BLaER1 (cell line): ENCODE data around the gene SORBS2.

ENCODE experiments used
- H3K27ac ChIP-seq: shearing (Covaris generic); formaldehyde crosslinking; 2 replicates; pipeline ENCODE4 v1.8.1; 2022
- H3K27me3 ChIP-seq: shearing (Covaris generic); formaldehyde crosslinking; 2 replicates; pipeline ENCODE4 v1.8.1; 2022
- H3K36me3 ChIP-seq: shearing (Covaris generic); formaldehyde crosslinking; 2 replicates; pipeline ENCODE4 v1.8.1; 2022
- H3K4me1 ChIP-seq: shearing (Covaris generic); formaldehyde crosslinking; 2 replicates; pipeline ENCODE4 v1.8.1; 2022
- H3K4me2 ChIP-seq: shearing (Covaris generic); formaldehyde crosslinking; 2 replicates; pipeline ENCODE4 v1.8.1; 2022
- H3K4me3 ChIP-seq: shearing (Covaris generic); formaldehyde crosslinking; 2 replicates; pipeline ENCODE4 v1.8.1; 2022
- H3K9ac ChIP-seq: shearing (Covaris generic); formaldehyde crosslinking; 2 replicates; pipeline ENCODE4 v1.8.1; 2022
- H3K9me3 ChIP-seq: shearing (Covaris generic); formaldehyde crosslinking; 2 replicates; pipeline ENCODE4 v1.8.1; 2022
- H4K20me1 ChIP-seq: shearing (Covaris generic); formaldehyde crosslinking; 2 replicates; pipeline ENCODE4 v1.8.1; 2022
- Cebpa-rat ChIP-seq: shearing (Covaris generic); IDR thresholded peaks from 2 replicates; pipeline ENCODE4 v1.8.1; 2022

The SORBS2 gene

DNA sequence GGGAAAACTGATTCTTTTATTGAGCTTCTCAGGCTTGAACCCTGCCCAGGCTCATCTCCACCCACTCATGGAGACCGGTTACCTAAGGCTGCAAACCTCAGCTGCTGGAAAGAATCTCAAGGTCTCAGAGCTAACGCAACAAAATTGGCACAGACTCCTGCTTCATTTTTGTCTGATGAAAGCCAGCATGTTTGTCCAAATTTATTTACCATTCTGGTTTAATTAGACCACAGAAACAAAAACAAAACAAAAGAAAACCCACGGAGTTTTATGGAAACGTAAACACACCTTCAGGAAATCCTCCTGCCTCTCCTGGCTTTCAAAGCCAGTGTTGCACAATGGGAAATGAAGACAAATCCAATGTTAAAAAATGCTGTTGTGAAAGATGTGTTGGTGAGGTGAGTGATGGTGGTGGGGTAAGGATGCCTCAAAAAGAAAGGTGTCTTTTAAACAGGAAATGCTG lies 220.3 kb downstream of the SORBS2 start:
- Histone ChIP-seq H3K4me2 (no peak overlapping the region), H3K27ac (no peak overlapping the region), H3K9ac (no peak overlapping the region), H3K27me3 (no peaks in the 10 kb centered on the region), H3K4me1 (no peaks in the 10 kb centered on the region), H3K4me3 (no peak overlapping the region), H4K20me1 (no peaks in the 10 kb centered on the region), H3K36me3 (no peaks in the 10 kb centered on the region), H3K9me3 (no peaks in the 10 kb centered on the region)
- no peak for TF ChIP-seq Cebpa-rat

DNA sequence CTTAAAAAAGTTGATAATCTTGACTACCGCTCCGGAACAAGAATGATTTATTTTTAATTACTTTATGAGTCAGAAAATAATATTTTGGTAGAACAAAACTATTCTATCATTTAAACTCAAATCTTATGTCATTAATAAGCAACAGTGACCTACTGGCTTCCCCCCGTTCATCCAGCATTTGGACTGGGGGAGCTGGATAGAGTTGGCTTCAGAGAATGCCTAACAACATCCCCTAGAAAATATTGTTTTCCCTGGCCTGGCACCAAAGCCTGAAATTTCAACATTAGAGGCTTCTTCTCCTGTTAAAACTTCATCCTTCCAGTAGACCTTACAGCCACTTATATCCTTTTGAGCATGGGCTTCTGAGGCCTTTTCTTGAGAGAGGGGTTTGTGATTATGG lies 221.0 kb downstream of the SORBS2 start:
- no peak overlapping the region for H3K4me2 ChIP-seq
- H3K27ac ChIP-seq: no peak overlapping the region

DNA sequence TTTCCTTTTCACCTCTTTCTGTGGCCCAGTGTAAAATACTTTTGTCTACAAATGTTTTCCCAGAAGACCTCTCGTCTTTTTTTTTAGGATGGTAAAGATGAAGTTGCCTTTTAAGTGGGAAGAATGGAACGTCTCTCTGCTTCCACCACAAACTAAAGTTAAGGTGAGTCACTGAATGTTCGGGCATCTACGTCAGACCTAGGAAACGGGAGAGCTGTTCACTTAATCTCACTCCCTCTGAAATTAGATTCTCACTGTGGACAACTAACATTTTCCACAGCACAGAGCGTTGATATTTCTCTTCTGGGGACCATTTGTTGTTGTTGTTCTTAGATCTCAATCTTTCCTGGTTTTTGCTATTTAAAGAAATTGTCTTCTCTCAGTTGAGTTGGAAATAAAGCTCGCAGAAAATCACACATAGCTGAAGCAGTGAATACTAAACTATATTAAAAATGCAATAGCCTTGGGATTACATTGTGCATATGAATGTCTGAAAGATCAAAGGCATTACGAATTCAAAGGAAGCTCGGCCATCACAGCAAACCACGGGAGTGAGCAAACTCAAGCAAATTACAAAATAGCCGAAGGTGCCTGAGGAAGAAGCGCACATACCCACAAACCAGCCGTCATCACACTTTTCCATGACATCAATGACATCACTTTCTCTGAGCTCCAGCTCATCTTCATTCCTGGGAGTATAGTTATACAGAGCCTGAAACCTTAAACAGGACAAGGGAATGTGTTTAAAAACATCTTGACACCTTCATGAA lies 222.7 kb downstream of the SORBS2 start:
- H3K4me1 ChIP-seq: no peaks in the 10 kb centered on the region
- H3K9ac ChIP-seq: no peak overlapping the region
- H3K9me3 ChIP-seq: no peaks in the 10 kb centered on the region
- H3K4me2 ChIP-seq: no peak overlapping the region
- no peak for TF ChIP-seq Cebpa-rat
- no peaks in the 10 kb centered on the region for H3K27me3 ChIP-seq
- no peaks in the 10 kb centered on the region for H3K36me3 ChIP-seq
- H4K20me1 ChIP-seq: no peaks in the 10 kb centered on the region
- no peak overlapping the region for H3K4me3 ChIP-seq
- H3K27ac ChIP-seq: no peak overlapping the region

More for the DNA sequence above, 221.0 kb downstream of the SORBS2 start:
- no peak overlapping the region for H3K4me3 ChIP-seq
- no peak overlapping the region for H3K9ac ChIP-seq
- no peaks in the 10 kb centered on the region for H3K4me1 ChIP-seq
- H3K9me3 ChIP-seq: no peaks in the 10 kb centered on the region
- no peak for TF ChIP-seq Cebpa-rat
- H3K36me3 ChIP-seq: no peaks in the 10 kb centered on the region
- H4K20me1 ChIP-seq: no peaks in the 10 kb centered on the region
- H3K27me3 ChIP-seq: no peaks in the 10 kb centered on the region

DNA sequence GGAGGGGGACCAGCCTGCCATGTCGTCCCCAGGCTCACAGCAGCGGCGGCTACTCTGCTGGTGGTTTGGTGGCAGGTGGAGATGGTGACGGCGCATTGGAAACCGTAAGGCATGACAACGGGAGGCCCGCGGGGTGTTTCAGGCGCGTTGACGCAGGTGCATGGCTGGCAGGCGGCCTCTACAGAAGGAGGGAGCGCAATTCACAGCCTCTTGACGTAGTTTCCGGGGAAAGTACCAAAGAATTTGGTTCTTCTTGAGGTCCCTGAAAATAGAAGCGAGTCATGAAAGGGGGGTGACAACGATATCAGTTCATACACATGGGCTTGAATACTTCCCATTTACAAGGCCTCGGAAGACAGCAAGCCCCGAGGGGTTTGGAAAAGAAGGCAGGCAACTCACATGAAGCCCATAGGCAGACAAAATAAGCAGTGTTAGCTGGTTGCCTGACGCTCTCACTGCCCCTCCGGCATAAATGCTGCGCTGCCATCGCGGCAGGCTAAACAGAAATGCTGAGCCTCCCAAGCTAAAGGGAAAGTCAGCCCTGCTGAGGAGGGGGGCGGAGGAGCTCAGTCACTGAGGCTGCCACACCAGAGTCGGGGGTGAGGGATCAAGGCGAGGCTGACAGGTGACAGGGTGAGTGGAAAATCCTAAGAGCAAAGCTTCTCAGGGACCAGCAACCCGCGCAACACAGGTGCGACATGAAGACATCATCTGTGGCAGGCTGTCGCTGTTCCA lies 224.4 kb downstream of the SORBS2 start:
- Histone ChIP-seq H3K27ac (no peak overlapping the region), H3K9me3 (no peaks in the 10 kb centered on the region), H3K4me2 (no peak overlapping the region), H3K4me3 (no peak overlapping the region), H3K27me3 (no peaks in the 10 kb centered on the region), H4K20me1 (no peaks in the 10 kb centered on the region), H3K9ac (no peak overlapping the region), H3K36me3 (no peaks in the 10 kb centered on the region), H3K4me1 (no peaks in the 10 kb centered on the region)
- TF ChIP-seq Cebpa-rat: no peak

DNA sequence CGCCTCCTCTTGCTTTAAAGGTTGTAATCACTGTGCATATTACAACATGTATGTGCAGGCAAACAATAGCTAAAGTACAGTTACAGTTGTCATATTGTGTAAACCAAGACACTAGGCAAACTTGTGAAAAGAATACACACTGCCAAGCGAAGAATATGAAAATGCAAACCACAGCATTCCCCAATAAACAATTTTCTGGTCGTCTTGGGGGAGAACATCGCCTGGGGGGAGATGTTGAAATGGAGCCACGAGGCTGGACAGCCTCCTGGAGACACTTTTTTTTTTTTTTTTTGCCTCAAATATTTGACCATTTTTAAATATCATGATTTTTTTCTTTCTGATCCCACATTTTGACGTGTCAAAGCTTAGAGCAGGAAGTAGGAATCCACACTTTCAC lies 225.0 kb downstream of the SORBS2 start:
- no peaks in the 10 kb centered on the region for H3K4me1 ChIP-seq
- H3K9me3 ChIP-seq: no peaks in the 10 kb centered on the region
- no peak for TF ChIP-seq Cebpa-rat
- H4K20me1 ChIP-seq: no peaks in the 10 kb centered on the region
- H3K27ac ChIP-seq: no peak overlapping the region
- no peak overlapping the region for H3K9ac ChIP-seq
- no peaks in the 10 kb centered on the region for H3K27me3 ChIP-seq
- no peaks in the 10 kb centered on the region for H3K36me3 ChIP-seq
- no peak overlapping the region for H3K4me2 ChIP-seq
- H3K4me3 ChIP-seq: no peak overlapping the region

DNA sequence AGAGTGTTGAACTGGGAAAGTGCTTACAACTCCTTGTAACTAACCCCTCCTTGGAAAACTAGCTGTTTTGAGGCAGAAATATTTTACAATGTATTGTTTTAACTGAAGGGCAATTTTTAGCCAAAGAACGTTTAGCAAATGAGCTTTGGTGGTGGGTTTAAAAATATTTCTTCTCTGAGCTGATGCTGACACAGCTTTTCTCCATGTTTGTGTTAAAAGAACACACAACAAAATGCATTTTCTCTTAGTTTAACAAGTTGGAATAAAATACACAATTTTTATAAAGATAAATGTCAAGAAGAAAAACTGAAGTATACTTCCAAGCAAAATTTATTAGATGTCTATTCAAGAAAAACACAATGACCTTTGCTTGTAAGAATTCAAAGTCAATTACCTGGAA lies 226.8 kb downstream of the SORBS2 start:
- Histone ChIP-seq H3K27ac (no peak overlapping the region), H3K27me3 (no peaks in the 10 kb centered on the region), H3K36me3 (no peaks in the 10 kb centered on the region), H3K9me3 (no peaks in the 10 kb centered on the region), H3K4me1 (no peaks in the 10 kb centered on the region), H4K20me1 (no peaks in the 10 kb centered on the region), H3K4me3 (no peak overlapping the region), H3K4me2 (no peak overlapping the region), H3K9ac (no peak overlapping the region)
- TF ChIP-seq Cebpa-rat: no peak

DNA sequence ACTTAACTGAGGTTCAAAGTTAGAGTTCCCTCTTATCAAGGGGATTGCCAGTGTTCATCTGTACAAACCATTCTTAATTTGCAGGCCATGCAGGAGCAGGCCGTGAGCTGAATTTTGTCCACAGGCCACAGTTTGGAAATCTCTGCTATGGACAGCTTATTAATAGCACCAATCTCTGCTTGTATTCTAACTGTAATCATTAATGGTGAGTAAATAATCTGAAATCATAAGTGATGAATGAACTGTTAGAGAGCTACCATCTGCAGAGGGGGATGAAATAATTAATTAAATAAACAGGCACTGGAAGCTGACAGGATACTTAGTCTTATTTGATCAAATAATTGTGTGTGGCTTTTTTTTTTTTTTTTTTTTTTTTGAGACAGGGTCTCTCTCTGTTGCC lies 228.2 kb downstream of the SORBS2 start:
- H4K20me1 ChIP-seq: no peaks in the 10 kb centered on the region
- H3K4me3 ChIP-seq: no peak overlapping the region
- TF ChIP-seq Cebpa-rat: no peak
- no peak overlapping the region for H3K9ac ChIP-seq
- no peaks in the 10 kb centered on the region for H3K9me3 ChIP-seq
- H3K4me1 ChIP-seq: no peaks in the 10 kb centered on the region
- H3K27me3 ChIP-seq: no peaks in the 10 kb centered on the region
- no peaks in the 10 kb centered on the region for H3K36me3 ChIP-seq
- no peak overlapping the region for H3K4me2 ChIP-seq
- no peak overlapping the region for H3K27ac ChIP-seq

DNA sequence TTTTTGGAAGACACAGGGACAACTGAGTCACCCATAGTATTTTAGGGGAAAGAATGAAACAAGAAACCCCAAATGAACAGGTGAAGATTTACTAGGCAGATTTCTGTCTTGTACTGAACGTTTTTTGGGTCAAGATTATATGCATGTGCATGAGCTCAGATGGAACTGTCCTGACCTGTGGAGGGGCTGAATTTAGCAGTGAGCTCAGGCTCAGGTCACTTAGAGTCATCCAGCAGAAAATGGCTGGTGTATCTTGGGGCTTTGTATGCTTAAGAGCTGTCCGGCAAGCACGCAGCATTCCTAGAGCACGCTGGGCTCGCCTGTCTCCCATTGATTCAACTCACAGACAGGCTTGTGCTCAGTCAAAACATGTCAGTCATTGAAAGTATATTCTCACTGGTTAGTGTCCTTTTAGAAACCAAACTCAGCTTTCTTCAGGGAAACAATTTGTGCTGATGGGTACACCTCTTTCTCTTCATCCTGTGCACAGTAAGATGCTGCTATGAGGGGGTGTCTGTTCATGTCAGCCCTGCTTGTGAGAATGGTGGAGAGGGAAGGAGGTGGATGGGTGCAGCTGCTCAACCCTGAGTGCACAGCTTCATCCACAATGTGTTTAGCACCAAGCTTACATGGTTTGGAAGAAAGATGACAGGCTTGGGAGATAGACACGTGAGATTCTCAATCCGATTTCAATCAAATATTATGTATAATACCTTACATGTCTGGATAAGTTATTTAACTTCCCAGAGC lies 229.2 kb downstream of the SORBS2 start:
- Histone ChIP-seq H3K4me2 (no peak overlapping the region), H3K9me3 (no peaks in the 10 kb centered on the region), H3K9ac (no peak overlapping the region), H4K20me1 (no peaks in the 10 kb centered on the region), H3K4me3 (no peak overlapping the region), H3K27me3 (no peaks in the 10 kb centered on the region), H3K27ac (no peak overlapping the region), H3K36me3 (no peaks in the 10 kb centered on the region), H3K4me1 (no peaks in the 10 kb centered on the region)
- no peak for TF ChIP-seq Cebpa-rat

DNA sequence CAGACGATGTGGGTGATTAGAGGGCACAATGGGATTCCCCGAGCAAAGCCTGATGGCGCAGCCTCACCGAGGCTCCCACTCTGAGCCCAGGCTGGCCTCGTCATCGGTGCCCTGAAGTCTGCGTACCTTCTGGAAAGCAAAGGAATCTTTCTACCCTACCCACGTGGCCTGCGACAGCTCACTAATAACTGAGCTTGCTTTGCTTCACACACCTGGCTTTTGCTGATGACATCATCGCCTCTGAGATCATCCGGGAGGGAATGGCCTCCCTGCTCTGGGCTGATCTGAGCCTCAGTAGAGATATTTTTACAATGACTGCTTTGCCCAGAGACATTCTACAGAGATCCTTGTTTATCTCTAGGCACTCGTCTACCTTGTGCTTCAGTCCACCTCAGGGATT lies 231.3 kb downstream of the SORBS2 start:
- H3K4me3 ChIP-seq: no peak overlapping the region
- no peaks in the 10 kb centered on the region for H4K20me1 ChIP-seq
- H3K4me1 ChIP-seq: no peaks in the 10 kb centered on the region
- H3K9me3 ChIP-seq: no peaks in the 10 kb centered on the region
- no peak overlapping the region for H3K27ac ChIP-seq
- H3K36me3 ChIP-seq: no peaks in the 10 kb centered on the region
- TF ChIP-seq Cebpa-rat: no peak
- H3K27me3 ChIP-seq: no peaks in the 10 kb centered on the region
- no peak overlapping the region for H3K9ac ChIP-seq
- no peak overlapping the region for H3K4me2 ChIP-seq

DNA sequence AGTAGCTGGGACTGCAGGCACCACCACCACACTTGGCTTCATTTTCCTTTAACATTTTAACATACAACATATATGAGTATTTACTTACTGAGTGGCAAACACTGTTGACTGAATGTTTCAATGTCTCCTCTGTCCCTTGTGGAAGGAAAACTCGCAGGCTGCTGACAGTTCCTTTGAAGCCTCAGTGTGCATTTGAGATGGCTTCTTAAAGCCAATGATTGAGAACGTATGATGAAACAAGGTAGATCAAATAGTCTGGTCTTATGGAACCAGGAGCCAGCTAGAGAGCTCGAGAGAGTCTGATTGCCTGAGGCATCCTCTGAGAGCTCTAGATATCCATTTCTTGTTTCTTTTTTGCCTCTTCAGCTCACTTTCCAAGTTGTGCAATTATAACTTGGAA lies 233.7 kb downstream of the SORBS2 start:
- H3K4me3 ChIP-seq: no peak overlapping the region
- no peaks in the 10 kb centered on the region for H3K36me3 ChIP-seq
- H3K9me3 ChIP-seq: no peaks in the 10 kb centered on the region
- H3K27me3 ChIP-seq: no peaks in the 10 kb centered on the region
- no peaks in the 10 kb centered on the region for H4K20me1 ChIP-seq
- no peak overlapping the region for H3K9ac ChIP-seq
- H3K27ac ChIP-seq: no peak overlapping the region
- H3K4me1 ChIP-seq: no peaks in the 10 kb centered on the region
- TF ChIP-seq Cebpa-rat: no peak
- no peak overlapping the region for H3K4me2 ChIP-seq
